RPMI7951 (cell line): ENCODE measurements around the gene CHST4. TPM values are rescaled to one million over a fixed set of nuclear protein-coding genes. Genes with fewer than 3 reads are reported as not detected.
"Not testable (repeated sequence)": the region's sequence is repeated elsewhere in the genome, so short reads cannot be mapped to it uniquely, and the experiment has no call there.

Experiments used
- DNase-seq: peaks from one replicate; pipeline ENCODE4 v3.0.0-alpha.2; 2012; ENCODE audit warnings: low read depth
- total RNA-seq: library from RNA; depleted of rRNA; stranded (reverse); fragments of >200 nt; shearing (Covaris generic); gene quantifications from 2 replicates; pipeline ENCODE4 v1.2.3, GENCODE V29; 2014; rRNA removed

The CHST4 gene
- total RNA-seq, 1 experiment from 2014 or later: not detected

DNA sequence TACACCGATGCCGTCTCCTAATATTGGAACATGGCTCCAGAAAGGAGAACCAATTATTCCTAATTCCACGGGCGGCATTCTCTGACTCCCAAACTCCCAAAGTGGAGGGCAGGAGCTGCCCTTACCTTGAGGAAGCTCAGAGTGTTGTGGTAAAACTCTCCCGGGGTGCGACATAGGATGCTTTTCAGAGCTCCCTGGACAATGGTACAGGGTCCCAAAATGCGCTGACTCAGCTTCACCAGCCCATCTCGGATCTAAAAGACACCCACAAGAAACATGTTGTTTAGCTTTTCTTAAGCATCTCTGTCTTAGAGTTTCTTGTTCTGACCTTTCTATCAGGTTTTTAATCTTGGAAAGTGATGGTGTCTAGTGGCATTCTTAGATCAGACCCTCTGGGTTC lies 43.9 kb downstream of the CHST4 start:
- no peak for DNase-seq

DNA sequence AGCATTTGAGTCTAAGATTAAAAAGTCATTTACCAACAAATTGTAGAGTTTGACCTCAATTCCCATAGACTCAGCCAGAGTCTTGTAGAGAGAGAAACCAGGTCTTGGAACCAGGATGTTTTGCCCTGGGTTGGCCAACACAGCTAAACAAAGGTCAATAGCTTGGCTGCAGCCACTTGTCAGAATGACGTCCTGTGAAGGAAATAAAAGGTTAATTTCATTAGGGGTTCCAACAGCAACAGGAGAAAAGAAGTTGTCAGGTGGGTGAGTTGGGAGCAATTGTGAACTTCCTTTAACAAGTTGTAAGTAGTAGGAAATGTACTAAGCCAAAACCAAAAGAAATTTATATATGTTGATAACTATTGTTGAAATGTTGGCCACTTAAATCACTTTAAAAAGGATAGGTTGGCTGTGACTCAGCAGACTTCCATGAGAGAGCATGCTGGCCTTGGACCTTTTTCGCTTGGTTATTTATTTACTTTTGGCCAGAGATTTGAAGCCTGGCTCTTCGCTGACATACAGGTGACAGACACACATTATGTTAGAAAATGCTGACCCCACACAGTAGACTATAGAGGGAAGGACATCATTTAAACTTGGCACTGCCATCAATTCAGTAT lies 46.4 kb downstream of the CHST4 start:
- DNase-seq: no peak

DNA sequence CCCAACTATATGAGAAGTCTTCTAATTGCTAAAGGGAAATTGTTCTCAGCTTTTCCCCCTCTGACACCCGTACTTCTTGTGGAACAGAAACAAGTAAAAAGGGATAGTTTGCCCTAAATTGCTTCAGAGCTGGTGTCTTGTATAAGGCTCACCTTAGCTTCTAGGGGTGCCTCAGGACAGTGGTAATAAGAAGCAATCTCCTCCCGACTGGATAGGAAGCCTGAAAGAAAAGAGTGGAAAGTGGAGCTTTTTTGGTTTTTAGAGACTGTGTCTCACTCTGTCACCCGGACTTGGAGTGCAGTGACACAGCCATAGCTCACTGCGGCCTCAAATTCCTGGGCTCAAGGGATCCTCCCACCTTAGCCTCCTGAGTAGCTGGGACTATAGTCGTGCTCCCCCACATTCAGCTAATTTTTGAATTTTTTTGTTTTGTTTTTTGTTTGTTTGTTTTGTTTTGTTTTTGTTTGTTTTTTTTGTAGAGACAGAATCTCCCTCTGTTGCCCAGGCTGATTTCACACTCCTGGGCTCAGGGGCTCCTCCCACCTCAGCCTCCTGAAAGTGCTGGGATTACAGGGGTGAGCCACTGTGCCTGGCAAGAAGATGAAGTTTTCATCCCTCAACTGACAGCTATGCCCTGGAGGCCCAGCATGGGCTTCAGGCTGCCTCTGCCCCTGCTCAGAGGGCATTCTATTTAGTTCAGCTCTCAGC lies 47.3 kb downstream of the CHST4 start:
- DNase-seq: no peak

DNA sequence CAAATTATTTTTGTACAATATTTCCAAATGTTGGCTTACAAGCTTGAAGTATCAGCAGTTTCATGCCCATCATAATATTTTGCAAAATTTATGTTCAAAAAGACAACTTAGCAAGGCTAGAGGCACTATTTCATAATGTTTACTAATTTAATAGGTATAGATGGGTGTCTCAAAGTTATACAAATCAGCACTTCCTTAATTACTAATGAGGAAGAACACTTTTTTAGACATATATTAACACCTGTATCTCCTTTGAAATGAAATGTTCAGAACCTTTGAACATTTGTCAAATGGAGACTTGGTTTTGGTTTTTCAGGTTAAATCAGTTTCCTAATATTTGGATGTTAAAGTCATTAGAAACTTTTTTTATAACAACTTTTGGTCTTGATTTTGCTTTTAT lies 48.5 kb downstream of the CHST4 start:
- DNase-seq: no peak

DNA sequence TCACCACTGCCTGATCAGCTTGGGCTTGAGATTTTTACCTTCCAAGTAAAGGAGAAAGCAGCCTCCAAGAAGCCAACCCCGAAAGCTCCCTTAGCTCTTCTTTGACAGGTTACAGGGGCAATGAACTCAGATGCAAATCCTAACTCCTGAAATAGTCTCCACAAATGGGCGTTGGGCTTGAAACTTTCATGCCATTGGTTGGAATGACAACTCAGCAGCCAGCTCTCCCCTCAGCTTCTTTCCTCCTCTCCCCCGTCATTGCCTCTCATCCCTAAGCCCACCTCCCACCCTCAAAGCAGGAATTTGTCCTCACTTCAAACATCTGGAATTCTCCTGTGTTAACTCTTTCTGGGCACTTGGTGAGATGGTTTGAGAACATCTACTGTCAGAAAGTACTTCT lies 50.7 kb downstream of the CHST4 start, which contains the start of gene TAT:
Gene TAT (minus strand): TSS at position 122 of the 400 bp plus-strand sequence. CDS start 677 bp downstream, outside the sequence.
- no peak for DNase-seq

DNA sequence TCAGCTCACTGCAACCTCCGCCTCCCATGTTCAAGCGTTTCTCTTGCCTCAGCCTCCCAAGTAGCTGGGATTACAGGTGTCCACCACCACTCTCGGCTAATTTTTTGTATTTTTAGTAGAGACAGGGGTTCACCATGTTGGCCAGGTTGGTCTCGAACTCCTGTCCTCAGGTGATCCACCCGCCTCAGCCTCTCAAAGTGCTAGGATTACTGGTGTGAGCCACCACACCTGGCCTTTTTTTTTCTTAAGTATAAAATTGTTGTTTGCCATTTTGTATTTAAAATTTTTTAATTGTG lies 56.3 kb downstream of the CHST4 start:
- DNase-seq: not testable (repeated sequence)

DNA sequence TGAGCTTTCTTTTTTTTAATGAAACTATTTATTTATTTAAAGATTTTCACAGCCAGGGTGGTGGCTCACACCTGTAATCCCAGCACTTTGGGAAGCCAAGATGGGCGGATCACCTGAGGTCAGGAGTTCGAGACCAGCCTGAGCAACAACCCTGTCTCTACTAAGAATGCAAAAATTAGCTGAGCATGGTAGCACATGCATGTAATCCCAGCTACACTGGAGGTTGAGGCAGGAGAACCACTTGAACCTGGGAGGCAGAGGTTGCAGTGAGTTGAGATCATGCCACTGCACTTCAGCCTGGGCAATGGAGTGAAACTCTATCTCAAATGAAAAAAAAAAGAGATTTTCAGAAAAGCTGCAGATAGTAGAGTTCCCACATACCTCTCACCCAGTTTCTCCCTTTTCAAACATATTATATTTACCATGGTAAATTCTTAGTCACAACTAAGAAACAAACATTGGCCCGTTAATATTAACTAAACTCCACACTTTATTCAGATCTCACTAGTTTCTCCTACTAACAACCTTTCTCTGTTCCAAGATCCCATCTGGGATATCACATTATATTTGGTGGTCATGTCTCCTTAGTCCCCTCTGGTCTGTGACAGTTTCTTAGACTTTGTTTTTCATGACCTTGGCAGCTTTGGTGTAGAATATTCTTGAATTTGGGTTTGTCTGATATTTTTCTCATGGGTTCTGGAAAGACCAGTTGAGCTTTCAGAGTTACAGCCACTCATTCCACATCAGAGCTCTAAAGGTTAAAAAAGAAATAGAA lies 58.5 kb downstream of the CHST4 start:
- DNase-seq: no peak

DNA sequence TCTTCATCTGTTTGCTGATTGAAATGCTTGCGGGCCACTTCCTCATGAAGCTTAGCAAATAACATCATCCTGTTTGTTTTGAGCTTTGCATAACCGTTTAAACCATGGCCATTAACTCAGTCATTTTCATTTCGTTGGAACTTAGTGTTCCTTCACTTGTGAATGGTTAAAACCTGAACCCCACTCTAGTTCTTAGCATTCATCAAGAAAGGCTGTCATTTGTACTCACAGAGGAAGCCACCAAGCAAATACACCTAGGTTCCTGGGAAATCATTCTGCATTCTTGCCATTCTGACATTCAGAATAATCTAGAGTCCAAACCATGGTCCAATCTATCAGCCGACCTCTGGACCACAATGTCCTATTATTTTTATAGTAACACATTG lies 59.1 kb downstream of the CHST4 start:
- DNase-seq: no peak

Other genes starting within 250 kb of the CHST4 start
- 26.5 and 28.8 TPM in 2 replicates for gene CMTR2, start 237.0 kb upstream of the CHST4 start, total RNA-seq
- 1.2 and 3.2 TPM in 2 replicates for gene CALB2, start 167.7 kb upstream of the CHST4 start, total RNA-seq
- gene TLE7, start 84.4 kb upstream of the CHST4 start, total RNA-seq: not detected in 2 replicates
- 9.1 and 10.2 TPM in 2 replicates for gene ZNF23, start 64.2 kb upstream of the CHST4 start, total RNA-seq
- gene ZNF19, start 37.1 kb upstream of the CHST4 start, total RNA-seq: 2.2 and 3.8 TPM in 2 replicates
- gene TAT, start 50.7 kb downstream of the CHST4 start, total RNA-seq: not detected in 2 replicates
- not detected in 2 replicates for gene MARVELD3, start 99.8 kb downstream of the CHST4 start, total RNA-seq
- 6.6 and 6.7 TPM in 2 replicates for gene PHLPP2, start 198.3 kb downstream of the CHST4 start, total RNA-seq